HG02571 (cell line): ENCODE results near the gene ATP13A3.
"Not testable (repeated sequence)": the region's sequence is repeated elsewhere in the genome, so short reads cannot be mapped to it uniquely, and the experiment has no call there.

Experiments used
- ATAC-seq: cut with Tn5 transposase; IDR thresholded peaks from one replicate; pipeline ENCODE4 v1.9.1; 2021; ENCODE audit warnings: mild to moderate bottlenecking, moderate library complexity; ENCODE audit not compliant: unreplicated experiment

ATP13A3 gene

DNA sequence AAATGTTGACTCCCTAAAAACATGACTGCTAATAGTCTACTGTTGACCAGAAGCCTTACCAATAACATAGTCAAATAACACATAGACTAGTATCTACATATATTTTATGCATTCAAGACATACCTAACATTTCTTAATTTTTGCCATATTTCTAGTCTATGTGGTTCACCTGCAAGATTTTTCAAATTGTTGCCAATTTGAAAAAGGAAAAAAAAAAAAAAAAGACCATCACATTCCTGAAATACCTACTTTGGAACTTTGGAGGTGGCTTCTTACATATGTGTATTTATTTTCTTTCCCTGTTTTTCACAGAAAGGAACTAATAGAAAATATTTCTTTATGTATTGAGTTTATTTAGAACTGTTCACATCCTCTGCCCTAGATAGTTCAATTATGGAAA, 13.4 kb upstream of the ATP13A3 start:
- ATAC-seq: no peak

GRCh38 chr3:194499516-194499915, 12.7 kb upstream of the ATP13A3 start:
- not testable (repeated sequence) for ATAC-seq

DNA sequence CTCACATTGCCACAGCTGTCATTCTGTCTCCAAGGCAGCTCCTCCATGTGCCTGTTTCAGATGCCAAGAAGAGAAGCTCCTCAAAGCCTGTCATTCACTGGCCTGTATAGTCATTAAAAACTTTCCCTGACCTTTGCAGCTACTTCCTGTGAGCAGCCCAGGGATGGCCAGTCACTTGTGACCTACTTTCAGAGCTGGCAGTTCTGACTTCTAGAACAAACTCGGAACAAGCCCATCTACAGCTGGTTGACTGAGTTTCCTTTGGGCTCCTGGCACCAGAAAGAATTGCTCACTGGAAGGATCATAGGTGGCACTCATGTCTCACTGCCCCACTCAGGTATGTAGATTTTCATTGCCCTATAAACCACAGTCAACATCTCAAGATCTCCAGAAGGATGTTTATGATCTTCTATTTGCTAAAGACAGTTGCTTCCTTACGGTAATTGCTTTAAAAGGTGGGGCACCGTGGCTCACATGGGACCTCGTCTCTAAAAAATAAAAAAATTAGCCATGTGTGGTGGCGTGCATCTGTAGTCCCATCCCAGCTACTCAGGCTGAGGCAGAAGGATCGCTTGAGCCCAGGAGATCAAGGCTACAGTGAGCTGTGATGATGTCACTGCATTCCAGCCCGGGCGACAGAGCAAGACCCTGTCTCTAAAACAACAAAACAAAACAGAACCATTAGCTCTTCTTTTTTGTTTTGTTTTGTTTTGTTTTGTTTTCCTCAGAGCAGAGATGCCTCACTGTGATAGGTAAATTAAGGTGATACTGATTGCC, 11.2 kb upstream of the ATP13A3 start:
- ATAC-seq: no peak

DNA sequence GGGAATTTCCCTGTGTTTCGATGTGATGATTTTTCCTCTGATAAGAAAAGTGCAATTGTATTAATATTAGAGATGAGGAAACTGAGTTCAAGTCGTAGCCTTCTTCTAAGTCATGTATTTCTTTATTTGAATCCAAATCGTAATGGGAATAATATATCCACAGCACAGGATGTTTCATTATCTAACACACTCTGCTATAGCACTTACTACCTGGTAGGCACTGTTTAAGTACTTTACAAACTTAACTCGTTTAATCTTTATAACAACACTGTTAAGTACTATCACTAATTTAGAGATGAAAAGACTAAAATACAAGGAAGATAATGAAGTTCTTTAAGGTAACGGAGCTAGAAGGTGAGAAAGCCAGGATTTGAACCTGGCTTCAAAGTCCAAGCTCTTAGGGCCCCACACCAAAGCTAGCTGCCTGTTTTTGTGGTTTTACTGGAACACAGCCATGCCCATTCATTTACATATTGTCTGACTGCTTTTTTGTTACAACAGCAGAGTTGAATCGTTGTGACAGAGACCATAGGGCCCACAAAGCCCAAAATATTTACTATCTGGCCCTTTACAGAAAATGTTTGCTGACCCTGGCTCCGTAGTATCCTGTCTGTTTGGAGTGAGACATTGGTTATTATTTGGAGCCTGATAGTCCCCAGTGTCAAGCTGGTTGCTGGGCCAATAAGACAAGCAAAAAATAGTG, 9.6 kb upstream of the ATP13A3 start:
- ATAC-seq: no peak

- ATAC-seq: no peak
Measured at GRCh38 chr3:194494951-194495374, 8.2 kb upstream of the ATP13A3 start.

GRCh38 chr3:194493995-194494927, 7.5 kb upstream of the ATP13A3 start:
- ATAC-seq: not testable (repeated sequence)

- ATAC-seq: no peak
Measured at GRCh38 chr3:194492001-194492400, 5.2 kb upstream of the ATP13A3 start.

GRCh38 chr3:194489736-194490612, 3.2 kb upstream of the ATP13A3 start:
- ATAC-seq: peak; percentile 40

DNA sequence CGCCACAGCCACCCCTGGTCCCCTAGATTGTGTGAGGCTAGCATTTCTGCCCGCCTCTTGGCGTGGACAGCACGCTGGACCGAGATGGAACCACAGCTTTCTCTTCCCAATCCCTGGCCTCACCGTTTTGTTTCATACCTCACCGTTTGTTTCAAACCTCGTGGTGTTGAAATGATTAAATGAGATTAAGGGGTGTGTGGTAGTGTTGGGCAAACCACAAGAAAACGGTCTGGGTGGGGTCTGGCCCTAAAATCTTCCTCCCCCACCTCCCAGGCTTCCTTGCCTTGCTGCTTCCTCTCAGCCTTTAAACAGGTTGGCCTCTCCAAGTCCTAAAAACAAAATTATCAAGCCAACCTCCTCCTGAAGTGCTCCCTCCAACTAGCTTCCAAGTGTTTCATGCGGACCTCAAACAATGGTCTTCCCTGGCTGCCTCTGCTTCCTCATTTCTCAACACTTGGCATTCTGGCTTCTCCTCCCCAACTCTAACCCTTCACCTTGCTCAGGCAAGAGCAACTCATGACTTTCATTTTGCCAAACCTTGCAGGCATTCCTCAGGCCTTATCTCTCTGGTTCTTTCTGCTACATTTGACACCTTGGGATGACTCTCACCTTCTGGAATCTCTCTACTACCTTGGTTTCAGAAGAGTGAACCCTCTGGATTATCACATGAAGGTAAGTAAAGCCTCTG, 1.4 kb upstream of the ATP13A3 start:
- no peak for ATAC-seq

DNA sequence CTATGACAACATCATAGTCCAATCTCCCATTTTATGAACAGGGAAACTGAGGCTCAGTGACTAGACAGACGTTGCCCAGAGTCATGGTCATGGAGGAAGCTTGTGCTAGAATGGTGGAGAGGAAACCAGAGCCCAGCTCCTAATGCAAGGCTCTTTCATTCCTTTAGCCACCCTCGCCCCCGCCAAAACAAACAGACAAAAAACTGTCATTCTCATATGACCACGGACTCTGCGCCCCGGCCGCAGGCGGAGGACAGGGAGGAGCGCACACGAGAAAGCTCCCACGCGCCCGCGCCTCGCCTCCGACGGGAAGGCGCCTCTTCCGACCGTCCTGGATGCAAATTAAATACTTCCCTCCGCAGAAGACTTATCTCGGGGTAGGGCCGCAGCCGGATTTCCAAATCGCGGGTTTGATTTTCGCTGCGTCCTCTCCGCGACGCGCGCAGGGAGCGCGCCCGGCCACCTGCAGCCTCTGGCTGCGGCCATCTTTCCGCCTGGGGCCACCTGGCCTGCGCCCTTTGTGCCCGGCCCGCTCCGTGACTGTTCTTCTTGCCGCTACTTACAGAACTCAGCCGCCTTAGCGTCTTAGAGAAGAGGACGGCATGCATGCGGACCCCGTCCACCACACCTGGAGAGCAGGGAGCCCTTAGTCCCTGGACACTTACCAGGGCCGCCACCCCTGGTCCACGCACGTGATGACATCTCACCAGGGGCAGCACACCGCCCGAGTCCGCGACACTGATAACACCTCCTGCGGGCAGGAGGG, 670 bp upstream of the ATP13A3 start:
- ATAC-seq: peak; percentile 26

- peak; percentile 14 for ATAC-seq
Measured at GRCh38 chr3:194485881-194486539, 792 bp downstream of the ATP13A3 start.

DNA sequence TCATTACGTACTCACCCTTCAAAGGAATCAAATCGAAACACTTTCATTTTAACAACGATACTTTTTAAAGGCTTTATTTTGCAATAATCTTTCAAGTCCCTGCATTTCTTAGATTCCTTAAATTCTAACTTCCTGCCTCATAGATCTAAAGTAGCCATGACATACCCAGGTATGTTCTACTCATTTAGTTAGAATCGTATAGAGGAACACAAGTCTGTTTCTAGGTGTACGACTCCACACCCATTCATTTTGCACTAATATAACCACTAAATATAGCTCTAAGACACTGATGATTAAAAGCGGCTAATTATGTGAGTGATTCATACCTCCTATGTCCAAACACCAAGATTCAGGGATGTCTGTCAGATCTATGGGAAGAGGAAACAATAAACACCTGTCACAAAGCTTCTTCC, 1.3 kb downstream of the ATP13A3 start:
- ATAC-seq: no peak

GRCh38 chr3:194484614-194485013, 2.2 kb downstream of the ATP13A3 start:
- ATAC-seq: no peak

DNA sequence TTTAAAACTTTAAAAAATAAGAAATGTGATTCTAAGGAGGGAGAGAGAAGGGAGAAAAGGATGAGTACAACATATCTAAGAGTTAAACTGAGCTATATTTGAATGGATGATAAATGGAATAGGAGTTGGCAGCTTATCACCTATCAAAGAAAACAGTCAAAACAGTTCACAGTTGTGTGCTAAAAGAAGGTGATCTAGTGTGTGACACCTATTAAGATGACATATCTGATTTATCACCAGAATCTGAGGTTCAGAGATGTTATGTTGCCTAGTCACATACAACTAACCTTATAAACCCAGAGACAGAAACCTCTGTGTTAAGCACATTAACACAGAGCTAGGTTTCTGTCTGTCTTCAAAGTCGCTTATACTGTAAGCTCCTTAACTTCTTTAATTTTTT, 3.0 kb downstream of the ATP13A3 start:
- ATAC-seq: no peak

GRCh38 chr3:194482830-194483229, 4.0 kb downstream of the ATP13A3 start:
- not testable (repeated sequence) for ATAC-seq

- no peak for ATAC-seq
Measured at GRCh38 chr3:194482196-194482593, 4.6 kb downstream of the ATP13A3 start.

GRCh38 chr3:194481525-194482195, 5.1 kb downstream of the ATP13A3 start:
- ATAC-seq: no peak

- no peak for ATAC-seq
Measured at GRCh38 chr3:194481103-194481502, 5.7 kb downstream of the ATP13A3 start.
